Type B pancreatic cell (in vitro differentiated cells): ENCODE data around the gene ERV3-1. TPM values are rescaled to one million over a fixed set of nuclear protein-coding genes. Genes with fewer than 3 reads are reported as not detected.

Experiments used
- DNase-seq: peaks from one replicate; pipeline ENCODE4 v3.0.0; 2021; ENCODE audit warnings: mixed read lengths; ENCODE audit not compliant: unreplicated experiment; ENCODE audit errors: extremely low spot score
- H3K27ac Mint-ChIP-seq: 2 replicates; pipeline ENCODE4 v1.8.0; 2021; ENCODE audit warnings: mild to moderate bottlenecking, mixed read lengths
- H3K27me3 Mint-ChIP-seq: 2 replicates; pipeline ENCODE4 v1.8.0; 2021; ENCODE audit warnings: mixed read lengths
- H3K36me3 Mint-ChIP-seq: 2 replicates; pipeline ENCODE4 v1.8.0; 2021; ENCODE audit warnings: mixed read lengths
- H3K4me1 Mint-ChIP-seq: one replicate; pipeline ENCODE4 v1.8.0; 2021; ENCODE audit warnings: mixed read lengths; ENCODE audit not compliant: unreplicated experiment
- H3K4me3 Mint-ChIP-seq: 2 replicates; pipeline ENCODE4 v1.8.0; 2021; ENCODE audit warnings: mild to moderate bottlenecking, mixed read lengths
- H3K9me3 Mint-ChIP-seq: 2 replicates; pipeline ENCODE4 v1.8.0; 2021; ENCODE audit warnings: mixed read lengths
- total RNA-seq: library from RNA; stranded (reverse); gene quantifications from 2 replicates; pipeline ENCODE4 v1.2.1, GENCODE V29; 2021; ENCODE audit warnings: low replicate concordance
- TF ChIP-seq, protein P1 (sequence below): fragments of 200-600 bp; sonication (generic); conservative IDR thresholded peaks from 2 replicates; pipeline ENCODE4 v1.5.0; 2021; ENCODE audit warnings: antibody characterized with exemption, mild to moderate bottlenecking

ERV3-1 gene
- total RNA-seq, 1 donor from 2014 or later: 31.6 TPM

DNA sequence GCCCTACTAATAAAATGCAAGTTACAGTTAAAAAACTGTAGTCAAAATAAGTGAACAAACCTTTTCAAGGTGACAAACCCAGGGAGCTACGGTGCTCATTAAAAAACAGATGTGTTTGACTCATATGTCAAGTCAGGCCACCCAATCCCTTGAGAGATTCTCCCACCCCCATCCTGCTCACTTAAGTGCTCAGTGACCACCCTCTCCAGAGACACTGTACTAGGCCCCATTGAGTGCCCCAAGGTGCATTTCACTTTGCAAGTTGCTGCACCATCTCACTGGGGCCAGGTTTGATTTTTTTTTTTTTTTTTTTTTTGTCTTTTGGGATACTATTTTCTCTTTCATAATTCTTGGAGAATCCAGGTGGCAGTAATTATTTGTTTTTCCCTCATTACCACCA lies 1.9 kb downstream of the ERV3-1 start:
- Mint-ChIP-seq H3K36me3 (peaks cover 49% of the 10 kb centered on the region), H3K4me1 (peaks cover 23% of the 10 kb centered on the region), H3K27me3 (no peaks in the 10 kb centered on the region), H3K9me3 (peaks cover 30% of the 10 kb centered on the region), H3K27ac (peak overlapping the region; percentile 29), H3K4me3 (peak overlapping the region; percentile 98)
- TF ChIP-seq, protein P1, sequence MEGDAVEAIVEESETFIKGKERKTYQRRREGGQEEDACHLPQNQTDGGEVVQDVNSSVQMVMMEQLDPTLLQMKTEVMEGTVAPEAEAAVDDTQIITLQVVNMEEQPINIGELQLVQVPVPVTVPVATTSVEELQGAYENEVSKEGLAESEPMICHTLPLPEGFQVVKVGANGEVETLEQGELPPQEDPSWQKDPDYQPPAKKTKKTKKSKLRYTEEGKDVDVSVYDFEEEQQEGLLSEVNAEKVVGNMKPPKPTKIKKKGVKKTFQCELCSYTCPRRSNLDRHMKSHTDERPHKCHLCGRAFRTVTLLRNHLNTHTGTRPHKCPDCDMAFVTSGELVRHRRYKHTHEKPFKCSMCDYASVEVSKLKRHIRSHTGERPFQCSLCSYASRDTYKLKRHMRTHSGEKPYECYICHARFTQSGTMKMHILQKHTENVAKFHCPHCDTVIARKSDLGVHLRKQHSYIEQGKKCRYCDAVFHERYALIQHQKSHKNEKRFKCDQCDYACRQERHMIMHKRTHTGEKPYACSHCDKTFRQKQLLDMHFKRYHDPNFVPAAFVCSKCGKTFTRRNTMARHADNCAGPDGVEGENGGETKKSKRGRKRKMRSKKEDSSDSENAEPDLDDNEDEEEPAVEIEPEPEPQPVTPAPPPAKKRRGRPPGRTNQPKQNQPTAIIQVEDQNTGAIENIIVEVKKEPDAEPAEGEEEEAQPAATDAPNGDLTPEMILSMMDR: no peak
- DNase-seq: peak; percentile 20

DNA sequence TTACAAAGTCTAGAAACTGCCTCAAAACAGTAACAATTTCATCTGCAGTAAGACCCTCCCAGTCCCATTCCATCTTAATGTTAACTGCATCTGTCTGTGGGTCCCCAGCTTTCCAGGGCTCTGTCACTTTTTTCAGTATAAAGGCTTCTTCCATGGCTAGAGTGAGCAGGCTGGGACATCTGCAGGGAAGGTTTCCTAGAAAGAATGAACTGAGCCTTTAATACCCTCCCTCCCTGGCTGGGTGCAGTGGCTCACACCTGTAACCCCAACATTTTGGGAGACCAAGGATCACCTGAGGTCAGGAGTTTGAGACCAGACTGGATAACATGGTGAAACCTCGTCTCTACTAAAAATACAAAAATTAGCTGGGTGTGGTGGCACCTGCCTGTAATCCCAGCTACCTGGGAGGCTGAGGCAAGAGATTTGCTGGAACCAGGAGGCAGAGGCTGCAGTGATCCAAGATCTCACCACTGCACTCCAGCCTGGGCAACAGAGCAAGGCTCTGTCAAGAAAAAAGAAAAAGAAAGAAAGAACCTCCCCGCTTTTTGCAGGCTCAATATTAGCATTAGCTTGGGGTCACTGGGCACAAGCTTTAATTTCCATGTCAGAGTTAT lies 3.4 kb downstream of the ERV3-1 start:
- no peak overlapping the region for H3K27ac Mint-ChIP-seq
- no peak overlapping the region for H3K4me3 Mint-ChIP-seq
- no peaks in the 10 kb centered on the region for H3K27me3 Mint-ChIP-seq
- no peak for DNase-seq
- TF ChIP-seq, protein P1: no peak
- peaks cover 43% of the 10 kb centered on the region for H3K9me3 Mint-ChIP-seq
- H3K4me1 Mint-ChIP-seq: peaks cover 26% of the 10 kb centered on the region
- H3K36me3 Mint-ChIP-seq: peaks cover 64% of the 10 kb centered on the region

DNA sequence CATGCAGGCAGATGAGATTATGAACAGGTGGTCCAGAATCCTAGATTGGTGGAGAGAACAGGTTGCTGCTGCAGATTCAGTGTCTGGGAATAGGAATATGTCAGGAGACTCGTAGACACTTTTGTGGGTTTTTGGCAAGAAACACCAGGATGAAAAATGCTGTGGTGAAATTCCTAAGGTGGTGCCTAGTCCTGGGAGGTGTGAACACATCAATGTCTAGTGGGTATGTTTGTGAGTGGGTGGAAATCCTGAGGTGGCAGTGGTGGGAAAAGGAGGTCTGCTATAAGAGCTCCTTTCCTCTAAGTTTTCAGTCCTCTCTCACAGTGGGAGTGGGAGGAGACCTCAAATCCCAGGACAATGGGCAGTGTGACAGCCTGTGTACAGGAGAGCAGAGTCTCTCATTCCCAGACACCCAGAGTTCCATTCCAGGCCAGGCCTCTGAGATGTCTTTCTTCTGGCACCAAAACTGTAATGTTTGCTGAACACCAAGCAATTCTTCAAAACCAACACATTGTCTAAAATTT lies 5.1 kb downstream of the ERV3-1 start:
- peak; percentile 18 for DNase-seq
- TF ChIP-seq, protein P1: no peak
- H3K4me3 Mint-ChIP-seq: peak overlapping the region; percentile 41
- no peaks in the 10 kb centered on the region for H3K27me3 Mint-ChIP-seq
- H3K9me3 Mint-ChIP-seq: peaks cover 46% of the 10 kb centered on the region
- H3K36me3 Mint-ChIP-seq: peaks cover 80% of the 10 kb centered on the region
- peak overlapping the region; percentile 55 for H3K27ac Mint-ChIP-seq
- peaks cover 18% of the 10 kb centered on the region for H3K4me1 Mint-ChIP-seq

DNA sequence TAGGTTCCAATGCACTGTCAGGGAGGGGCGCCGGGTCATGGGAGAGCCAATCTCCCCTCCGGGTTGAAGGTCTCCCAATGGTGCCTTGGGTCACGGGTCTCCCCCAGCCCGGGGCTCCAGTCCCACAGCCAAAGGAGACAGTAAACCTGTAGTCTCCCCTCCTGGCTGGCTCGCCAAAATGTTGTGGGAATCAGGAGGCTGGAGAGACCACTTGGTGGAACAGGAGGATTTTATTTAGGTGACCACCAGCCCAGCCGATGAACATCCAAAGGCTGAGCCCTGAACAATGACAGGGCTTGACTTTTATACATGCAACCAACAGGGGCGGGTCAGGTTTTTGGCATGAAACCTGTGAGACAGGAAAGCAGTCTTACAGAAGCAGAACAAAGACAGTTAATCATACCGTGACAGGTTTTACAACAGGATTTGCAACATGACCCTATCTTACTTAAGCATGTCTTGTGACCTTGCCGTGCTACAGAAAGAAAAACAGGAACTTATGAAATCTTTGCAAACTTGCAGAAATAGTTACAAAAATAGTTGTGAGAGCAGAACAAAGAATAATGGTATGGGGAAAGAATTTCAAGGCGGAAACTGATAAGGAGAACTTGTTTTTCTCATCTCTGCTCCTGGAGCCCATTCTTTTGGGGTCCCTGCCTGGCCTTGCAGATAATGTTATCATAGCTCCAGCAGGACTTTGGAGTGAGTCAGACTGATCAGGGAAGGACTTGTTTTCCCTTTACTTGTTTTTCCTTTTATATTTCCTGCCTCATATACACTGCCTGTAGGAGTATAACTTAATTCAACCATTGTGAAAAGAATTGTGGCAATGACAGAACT lies 7.1 kb downstream of the ERV3-1 start:
- Mint-ChIP-seq H3K27ac (peak overlapping the region; percentile 90), H3K4me1 (peaks cover 8% of the 10 kb centered on the region), H3K9me3 (peaks cover 46% of the 10 kb centered on the region), H3K36me3 (peaks cover 74% of the 10 kb centered on the region), H3K27me3 (no peaks in the 10 kb centered on the region), H3K4me3 (peak overlapping the region; percentile 75)
- TF ChIP-seq, protein P1: no peak
- DNase-seq: no peak

DNA sequence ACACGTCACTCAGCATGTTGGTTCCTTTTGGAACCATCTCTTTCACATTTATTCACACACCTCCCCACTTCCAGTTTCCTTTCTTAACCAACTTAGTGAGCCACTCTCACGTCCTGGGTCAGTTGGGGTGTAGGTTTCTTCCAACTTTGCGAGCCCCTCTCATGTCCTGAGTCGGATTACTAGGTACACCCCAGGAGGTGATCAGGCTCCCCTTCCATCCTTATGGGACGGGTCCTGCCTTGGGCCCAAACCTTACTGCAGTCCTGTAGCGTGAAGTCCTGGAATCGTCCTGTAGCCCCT lies 7.7 kb downstream of the ERV3-1 start:
- Mint-ChIP-seq H3K9me3 (peaks cover 45% of the 10 kb centered on the region), H3K4me1 (peaks cover 7% of the 10 kb centered on the region), H3K4me3 (peak overlapping the region; percentile 80), H3K27me3 (no peaks in the 10 kb centered on the region), H3K27ac (peak overlapping the region; percentile 90), H3K36me3 (peaks cover 75% of the 10 kb centered on the region)
- DNase-seq: no peak
- TF ChIP-seq, protein P1: no peak
